HepG2 (cell line): ENCODE measurements around the gene PIGZ. TPM values are rescaled to one million over a fixed set of nuclear protein-coding genes. Genes with fewer than 3 reads are reported as not detected.

ENCODE experiments used
- FLYWCH1 ChIP-seq: sonication (generic); formaldehyde crosslinking; IDR thresholded peaks from 2 replicates; pipeline ENCODE4 v1.8.1; 2023; ENCODE audit warnings: mild to moderate bottlenecking, missing genetic modification reagents
- FOXK2 ChIP-seq: fragments of 450-650 bp; IDR thresholded peaks from 2 replicates; pipeline ENCODE4 v1.6.1; 2016
- HOXA3 ChIP-seq: sonication (generic); formaldehyde crosslinking; IDR thresholded peaks from 2 replicates; pipeline ENCODE4 v1.5.0; 2020; ENCODE audit warnings: missing genetic modification reagents
- NR3C1 ChIP-seq: sonication (generic); formaldehyde crosslinking; IDR thresholded peaks from 2 replicates; pipeline ENCODE4 v1.4.0; 2020; ENCODE audit warnings: missing genetic modification reagents
- TCF12 ChIP-seq, 2 experiments: fragments of 450-650 bp in 1 of 2; sonication (generic) in 1 of 2; formaldehyde crosslinking in 1 of 2; IDR thresholded peaks; 2 replicates each; pipeline versions ENCODE4 v1.6.1 to v1.8.0; 2017 to 2022; ENCODE audit warnings: antibody characterized with exemption in 1 of 2, mild to moderate bottlenecking in 1 of 2, missing genetic modification reagents in 1 of 2, moderate library complexity in 1 of 2
- ZFP41 ChIP-seq: sonication (generic); formaldehyde crosslinking; IDR thresholded peaks from 2 replicates; pipeline ENCODE4 v1.4.0; 2020; ENCODE audit warnings: mild to moderate bottlenecking, missing genetic modification reagents, borderline replicate concordance
- ZKSCAN5 ChIP-seq: sonication (generic); formaldehyde crosslinking; IDR thresholded peaks from 2 replicates; pipeline ENCODE4 v1.5.1; 2020; ENCODE audit warnings: mild to moderate bottlenecking, missing genetic modification reagents
- ZNF615 ChIP-seq: sonication (generic); formaldehyde crosslinking; IDR thresholded peaks from 2 replicates; pipeline ENCODE4 v1.5.0; 2020; ENCODE audit warnings: mild to moderate bottlenecking, missing genetic modification reagents, borderline replicate concordance
- polyA plus RNA-seq, 8 experiments: library from polyadenylated mRNA; depleted of rRNA in 3 of 8; stranded (reverse) in 7 of 8; unstranded in 1 of 8; fragments of >200 nt; fragmentation: Illumina TruSeq in 4 of 8; extraction: Trizol in 4 of 8; gene quantifications; 2 replicates each; pipeline versions ENCODE4 v1.2.1 to v1.2.3, GENCODE V29; 2011 to 2016; ENCODE audit warnings: low read depth in 4 of 8, missing spikeins in 1 of 8, mixed read lengths in 1 of 8; ENCODE audit not compliant: insufficient read depth in 1 of 8
- total RNA-seq, 5 experiments: library from RNA; depleted of rRNA; stranded (reverse); fragments of >200 nt; fragmentation: Illumina TruSeq; extraction: Trizol; gene quantifications; 2 replicates each; pipeline ENCODE4 v1.2.3, GENCODE V29; 2016; ENCODE audit warnings: low read depth in 1 of 5
- TF ChIP-seq, protein P1 (sequence below): sonication (generic); formaldehyde crosslinking; conservative IDR thresholded peaks from 2 replicates; pipeline ENCODE4 v1.4.0; 2020; ENCODE audit warnings: missing genetic modification reagents
- TF ChIP-seq, protein P2 (sequence below), 2 experiments: sonication (generic) in 1 of 2; formaldehyde crosslinking in 1 of 2; IDR thresholded peaks; 2 replicates each; pipeline versions ENCODE4 v1.6.1 to v1.9.0; 2014 to 2022; ENCODE audit warnings: antibody characterized with exemption in 1 of 2, borderline replicate concordance in 1 of 2, inconsistent platforms in 1 of 2, low read depth in 1 of 2, missing genetic modification reagents in 1 of 2
- TF ChIP-seq, protein P3 (sequence below): IDR thresholded peaks from 2 replicates; pipeline ENCODE4 v1.4.0; 2020; ENCODE audit warnings: mild to moderate bottlenecking, missing genetic modification reagents
- TF ChIP-seq, protein P4 (sequence below): sonication (generic); formaldehyde crosslinking; IDR thresholded peaks from 2 replicates; pipeline ENCODE4 v1.8.0; 2022; ENCODE audit warnings: missing genetic modification reagents, low read depth, mild to moderate bottlenecking, borderline replicate concordance

PIGZ gene
- total and polyA plus RNA-seq, 2 of the 13 experiments (the other 11 are each of a cell fraction or from before 2014, with no cell fraction given), result 4.7 to 60.5 TPM

DNA sequence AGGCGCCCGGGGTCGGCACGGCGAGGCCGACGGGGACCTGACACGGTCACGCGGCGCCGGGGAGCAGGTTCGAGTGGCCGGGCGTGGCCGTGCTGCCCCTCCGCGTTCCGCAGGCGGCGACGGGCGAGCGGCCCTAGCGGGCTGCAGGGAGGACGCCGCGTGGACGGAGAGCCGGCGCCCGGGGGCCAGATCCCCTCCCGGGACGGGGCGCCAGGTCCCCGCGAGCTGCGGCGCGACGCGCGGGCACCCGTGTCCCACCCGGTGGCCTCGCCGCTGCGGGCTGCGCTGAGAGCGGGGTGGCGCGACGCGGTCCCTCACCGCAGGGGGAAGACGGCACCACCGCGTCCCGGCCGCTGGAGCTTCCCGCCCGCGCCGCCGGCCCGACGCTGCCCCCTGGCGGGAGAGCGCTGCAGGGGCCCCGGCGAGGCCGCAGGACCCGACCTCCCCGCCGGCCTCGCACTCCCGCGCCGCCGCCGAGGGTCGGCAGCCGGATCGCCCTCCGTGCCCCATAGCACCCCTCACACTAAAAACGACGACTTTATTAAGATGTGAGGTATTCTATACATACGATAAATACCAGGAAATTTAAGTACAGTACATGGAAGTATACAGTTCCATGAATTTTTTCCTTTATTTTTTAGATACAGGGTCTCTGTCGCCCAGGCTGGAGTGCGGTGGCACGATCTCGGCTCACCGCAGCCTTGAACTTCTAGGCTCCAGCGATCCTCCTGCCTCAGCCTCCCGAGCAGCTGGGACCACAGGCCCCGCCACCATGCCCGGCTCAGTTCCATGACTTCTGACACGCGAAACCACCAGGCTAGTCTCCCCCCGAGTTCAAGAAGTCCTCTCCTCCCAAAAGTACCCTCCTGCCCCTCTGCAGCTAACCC is 1.3 kb upstream of the PIGZ start (continued):
- TF ChIP-seq, protein P1, sequence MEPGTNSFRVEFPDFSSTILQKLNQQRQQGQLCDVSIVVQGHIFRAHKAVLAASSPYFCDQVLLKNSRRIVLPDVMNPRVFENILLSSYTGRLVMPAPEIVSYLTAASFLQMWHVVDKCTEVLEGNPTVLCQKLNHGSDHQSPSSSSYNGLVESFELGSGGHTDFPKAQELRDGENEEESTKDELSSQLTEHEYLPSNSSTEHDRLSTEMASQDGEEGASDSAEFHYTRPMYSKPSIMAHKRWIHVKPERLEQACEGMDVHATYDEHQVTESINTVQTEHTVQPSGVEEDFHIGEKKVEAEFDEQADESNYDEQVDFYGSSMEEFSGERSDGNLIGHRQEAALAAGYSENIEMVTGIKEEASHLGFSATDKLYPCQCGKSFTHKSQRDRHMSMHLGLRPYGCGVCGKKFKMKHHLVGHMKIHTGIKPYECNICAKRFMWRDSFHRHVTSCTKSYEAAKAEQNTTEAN (CRISPR knock-in tag), result peak; percentile 67; the same call in 1 of the 2 replicates
- TF ChIP-seq, protein P2, sequence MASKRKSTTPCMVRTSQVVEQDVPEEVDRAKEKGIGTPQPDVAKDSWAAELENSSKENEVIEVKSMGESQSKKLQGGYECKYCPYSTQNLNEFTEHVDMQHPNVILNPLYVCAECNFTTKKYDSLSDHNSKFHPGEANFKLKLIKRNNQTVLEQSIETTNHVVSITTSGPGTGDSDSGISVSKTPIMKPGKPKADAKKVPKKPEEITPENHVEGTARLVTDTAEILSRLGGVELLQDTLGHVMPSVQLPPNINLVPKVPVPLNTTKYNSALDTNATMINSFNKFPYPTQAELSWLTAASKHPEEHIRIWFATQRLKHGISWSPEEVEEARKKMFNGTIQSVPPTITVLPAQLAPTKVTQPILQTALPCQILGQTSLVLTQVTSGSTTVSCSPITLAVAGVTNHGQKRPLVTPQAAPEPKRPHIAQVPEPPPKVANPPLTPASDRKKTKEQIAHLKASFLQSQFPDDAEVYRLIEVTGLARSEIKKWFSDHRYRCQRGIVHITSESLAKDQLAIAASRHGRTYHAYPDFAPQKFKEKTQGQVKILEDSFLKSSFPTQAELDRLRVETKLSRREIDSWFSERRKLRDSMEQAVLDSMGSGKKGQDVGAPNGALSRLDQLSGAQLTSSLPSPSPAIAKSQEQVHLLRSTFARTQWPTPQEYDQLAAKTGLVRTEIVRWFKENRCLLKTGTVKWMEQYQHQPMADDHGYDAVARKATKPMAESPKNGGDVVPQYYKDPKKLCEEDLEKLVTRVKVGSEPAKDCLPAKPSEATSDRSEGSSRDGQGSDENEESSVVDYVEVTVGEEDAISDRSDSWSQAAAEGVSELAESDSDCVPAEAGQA (IDR thresholded peaks at IDR 0.05; ENCODE audit: low read depth), result no peak
- TF ChIP-seq, protein P2 (CRISPR knock-in tag; IDR thresholded peaks at IDR 0.05; ENCODE audit: borderline replicate concordance), result no peak; the same call in none of the 2 replicates
- TF ChIP-seq, protein P3, sequence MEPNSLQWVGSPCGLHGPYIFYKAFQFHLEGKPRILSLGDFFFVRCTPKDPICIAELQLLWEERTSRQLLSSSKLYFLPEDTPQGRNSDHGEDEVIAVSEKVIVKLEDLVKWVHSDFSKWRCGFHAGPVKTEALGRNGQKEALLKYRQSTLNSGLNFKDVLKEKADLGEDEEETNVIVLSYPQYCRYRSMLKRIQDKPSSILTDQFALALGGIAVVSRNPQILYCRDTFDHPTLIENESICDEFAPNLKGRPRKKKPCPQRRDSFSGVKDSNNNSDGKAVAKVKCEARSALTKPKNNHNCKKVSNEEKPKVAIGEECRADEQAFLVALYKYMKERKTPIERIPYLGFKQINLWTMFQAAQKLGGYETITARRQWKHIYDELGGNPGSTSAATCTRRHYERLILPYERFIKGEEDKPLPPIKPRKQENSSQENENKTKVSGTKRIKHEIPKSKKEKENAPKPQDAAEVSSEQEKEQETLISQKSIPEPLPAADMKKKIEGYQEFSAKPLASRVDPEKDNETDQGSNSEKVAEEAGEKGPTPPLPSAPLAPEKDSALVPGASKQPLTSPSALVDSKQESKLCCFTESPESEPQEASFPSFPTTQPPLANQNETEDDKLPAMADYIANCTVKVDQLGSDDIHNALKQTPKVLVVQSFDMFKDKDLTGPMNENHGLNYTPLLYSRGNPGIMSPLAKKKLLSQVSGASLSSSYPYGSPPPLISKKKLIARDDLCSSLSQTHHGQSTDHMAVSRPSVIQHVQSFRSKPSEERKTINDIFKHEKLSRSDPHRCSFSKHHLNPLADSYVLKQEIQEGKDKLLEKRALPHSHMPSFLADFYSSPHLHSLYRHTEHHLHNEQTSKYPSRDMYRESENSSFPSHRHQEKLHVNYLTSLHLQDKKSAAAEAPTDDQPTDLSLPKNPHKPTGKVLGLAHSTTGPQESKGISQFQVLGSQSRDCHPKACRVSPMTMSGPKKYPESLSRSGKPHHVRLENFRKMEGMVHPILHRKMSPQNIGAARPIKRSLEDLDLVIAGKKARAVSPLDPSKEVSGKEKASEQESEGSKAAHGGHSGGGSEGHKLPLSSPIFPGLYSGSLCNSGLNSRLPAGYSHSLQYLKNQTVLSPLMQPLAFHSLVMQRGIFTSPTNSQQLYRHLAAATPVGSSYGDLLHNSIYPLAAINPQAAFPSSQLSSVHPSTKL, result no peak
- TF ChIP-seq ZFP41 (no peak), TCF12 (IDR thresholded peaks at IDR 0.05) (no peak), TCF12 (CRISPR knock-in tag; IDR thresholded peaks at IDR 0.05) (no peak), ZNF615 (CRISPR knock-in tag) (no peak), HOXA3 (peak; percentile 71), NR3C1 (CRISPR knock-in tag) (no peak), FOXK2 (no peak), ZKSCAN5 (no peak), FLYWCH1 (CRISPR knock-in tag) (no peak; the same call in 1 of the 2 replicates)
- TF ChIP-seq, protein P4, sequence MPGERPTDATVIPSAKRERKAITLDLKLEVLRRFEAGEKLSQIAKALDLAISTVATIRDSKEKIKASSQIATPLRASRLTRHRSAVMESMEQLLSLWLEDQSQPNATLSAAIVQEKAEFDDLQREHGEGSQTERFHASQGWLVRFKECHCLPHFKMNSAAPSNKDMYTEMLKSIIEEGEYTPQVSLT (CRISPR knock-in tag), result no peak
